NT2/D1 (cell line): ENCODE measurements around the gene YIF1A.
A peak's percentile ranks its signal among the peaks of the same experiment; 100 is the strongest.

Experiments
- DNase-seq: peaks from one replicate; pipeline ENCODE4 v3.0.0-alpha.2; 2011; ENCODE audit warnings: low read depth, low spot score
- H3K27me3 ChIP-seq: 2 replicates; pipeline ENCODE4 v1.6.0; 2011; ENCODE audit warnings: mild to moderate bottlenecking; ENCODE audit not compliant: insufficient read length, insufficient read depth
- H3K36me3 ChIP-seq: 2 replicates; pipeline ENCODE4 v1.6.1; 2011; ENCODE audit warnings: mild to moderate bottlenecking, low read length, mixed read lengths; ENCODE audit not compliant: insufficient read depth, insufficient read length
- H3K4me1 ChIP-seq: 2 replicates; pipeline ENCODE4 v1.5.1; 2011; ENCODE audit not compliant: insufficient read depth, insufficient read length
- H3K4me3 ChIP-seq: 2 replicates; pipeline ENCODE4 v1.5.1; 2011; ENCODE audit warnings: low read depth; ENCODE audit not compliant: insufficient read length
- H3K9ac ChIP-seq: 2 replicates; pipeline ENCODE4 v1.6.0; 2011; ENCODE audit warnings: low read depth; ENCODE audit not compliant: insufficient read length
- H3K9me3 ChIP-seq: 2 replicates; pipeline ENCODE4 v1.5.1; 2011; ENCODE audit warnings: mild to moderate bottlenecking, low read length; ENCODE audit not compliant: insufficient read depth
- SUZ12 ChIP-seq: IDR thresholded peaks from 2 replicates; pipeline ENCODE4 v1.6.1; 2011; ENCODE audit not compliant: insufficient read length, insufficient read depth; ENCODE audit errors: extremely low read depth
- YY1 ChIP-seq: IDR thresholded peaks from 2 replicates; pipeline ENCODE4 v1.6.1; 2011; ENCODE audit not compliant: insufficient read length, insufficient read depth
- ZNF274 ChIP-seq: IDR thresholded peaks from 2 replicates; pipeline ENCODE4 v1.6.1; 2011; ENCODE audit warnings: mild to moderate bottlenecking, low read depth, low read length

Gene YIF1A

DNA sequence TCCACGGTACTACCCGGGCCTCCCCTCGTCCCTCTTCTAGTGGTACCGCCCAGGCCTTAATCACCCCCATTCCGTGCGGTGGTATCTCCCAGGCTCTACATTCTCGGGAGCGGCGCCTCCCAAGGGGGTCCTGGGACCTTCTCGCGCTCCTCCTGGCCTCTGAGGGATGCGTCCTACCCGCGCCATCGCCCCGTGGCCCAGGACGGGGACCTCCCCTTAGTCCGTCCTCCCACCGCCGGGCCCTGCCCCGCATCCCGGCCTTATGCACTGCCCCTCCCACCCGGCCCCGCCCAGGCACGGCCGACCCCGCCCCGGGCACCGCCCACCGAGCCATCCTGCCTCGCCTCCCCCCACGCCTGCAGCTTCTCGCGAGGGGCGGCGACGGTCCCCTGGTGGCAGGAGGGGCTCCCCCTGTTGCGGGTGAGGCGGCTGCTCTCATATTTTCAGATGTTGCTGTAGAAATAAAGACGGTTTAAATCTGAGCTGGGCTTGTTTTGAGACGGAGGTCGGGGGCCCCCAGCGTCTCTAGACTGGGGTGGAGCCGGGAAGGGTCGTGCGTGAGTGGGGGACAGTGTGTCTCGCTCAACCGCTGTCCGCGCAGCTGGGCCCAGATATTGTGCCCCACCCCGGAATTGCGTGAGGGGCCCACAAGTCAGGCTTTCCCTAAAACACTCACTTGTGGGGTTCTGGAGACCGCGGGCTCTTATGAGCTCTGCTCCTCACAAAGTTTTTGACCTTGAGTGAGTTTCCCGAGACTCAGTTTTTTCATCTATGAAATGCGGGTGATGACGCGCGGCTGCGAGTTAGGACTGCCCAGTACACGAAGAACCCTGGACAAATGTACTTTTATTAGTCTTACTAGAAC is 21.3 kb downstream of the YIF1A start:
- Histone ChIP-seq H3K9ac (peak overlapping the region; percentile 61), H3K9me3 (no peaks in the 10 kb centered on the region), H3K4me1 (peaks cover 13% of the 10 kb centered on the region), H3K27me3 (no peaks in the 10 kb centered on the region), H3K36me3 (peaks cover 69% of the 10 kb centered on the region), H3K4me3 (peak overlapping the region; percentile 60)
- DNase-seq = peak; percentile 61
- TF ChIP-seq SUZ12 = no peak
- no peak for TF ChIP-seq ZNF274
- no peak for TF ChIP-seq YY1

DNA sequence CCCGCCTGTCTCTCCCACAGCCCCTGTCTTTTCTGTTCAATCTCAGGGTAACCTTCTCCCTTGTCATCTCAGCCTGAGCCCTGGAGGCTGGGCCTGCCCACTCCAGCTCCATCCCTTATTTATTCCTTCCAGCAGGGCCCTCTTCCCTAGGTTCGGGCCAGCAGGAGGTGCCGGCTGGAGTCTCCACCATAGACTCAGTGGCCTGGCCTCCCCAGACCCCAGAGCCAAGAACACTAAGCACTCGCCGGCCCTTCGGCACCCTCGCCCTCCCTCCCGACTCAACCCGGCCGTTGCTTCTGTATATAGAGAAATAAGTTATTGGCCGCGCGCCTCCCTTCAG is 21.9 kb downstream of the YIF1A start:
- H3K9ac ChIP-seq = peak overlapping the region; percentile 61
- TF ChIP-seq ZNF274 (no peak), YY1 (no peak), SUZ12 (no peak)
- DNase-seq = no peak
- peak overlapping the region; percentile 39 for H3K4me3 ChIP-seq
- H3K36me3 ChIP-seq = peaks cover 69% of the 10 kb centered on the region
- H3K27me3 ChIP-seq = no peaks in the 10 kb centered on the region
- no peaks in the 10 kb centered on the region for H3K9me3 ChIP-seq
- peaks cover 13% of the 10 kb centered on the region for H3K4me1 ChIP-seq

- peaks cover 69% of the 10 kb centered on the region for H3K36me3 ChIP-seq
- H3K27me3 ChIP-seq = no peaks in the 10 kb centered on the region
- H3K4me1 ChIP-seq = peaks cover 13% of the 10 kb centered on the region
- H3K9me3 ChIP-seq = no peaks in the 10 kb centered on the region
- peak overlapping the region; percentile 39 for H3K4me3 ChIP-seq
- DNase-seq = no peak
- peak overlapping the region; percentile 61 for H3K9ac ChIP-seq
- no peak for TF ChIP-seq ZNF274
Measured at GRCh38 chr11:66266378-66267038, 22.4 kb downstream of the YIF1A start.

- Histone ChIP-seq H3K4me1 (peaks cover 13% of the 10 kb centered on the region), H3K36me3 (peaks cover 73% of the 10 kb centered on the region), H3K4me3 (no peak overlapping the region), H3K27me3 (no peaks in the 10 kb centered on the region), H3K9ac (no peak overlapping the region), H3K9me3 (no peaks in the 10 kb centered on the region)
- no peak for TF ChIP-seq ZNF274
- TF ChIP-seq SUZ12 = no peak
- TF ChIP-seq YY1 = no peak
- DNase-seq = no peak
Measured at GRCh38 chr11:66265531-66266377, 23.2 kb downstream of the YIF1A start.

GRCh38 chr11:66264914-66265313 is 24.0 kb downstream of the YIF1A start:
- Histone ChIP-seq H3K4me1 (peaks cover 11% of the 10 kb centered on the region), H3K9me3 (no peaks in the 10 kb centered on the region), H3K4me3 (no peak overlapping the region), H3K36me3 (peaks cover 72% of the 10 kb centered on the region), H3K9ac (no peak overlapping the region), H3K27me3 (no peaks in the 10 kb centered on the region)
- DNase-seq = no peak
- TF ChIP-seq YY1 = no peak
- TF ChIP-seq ZNF274 = no peak
- TF ChIP-seq SUZ12 = no peak

DNA sequence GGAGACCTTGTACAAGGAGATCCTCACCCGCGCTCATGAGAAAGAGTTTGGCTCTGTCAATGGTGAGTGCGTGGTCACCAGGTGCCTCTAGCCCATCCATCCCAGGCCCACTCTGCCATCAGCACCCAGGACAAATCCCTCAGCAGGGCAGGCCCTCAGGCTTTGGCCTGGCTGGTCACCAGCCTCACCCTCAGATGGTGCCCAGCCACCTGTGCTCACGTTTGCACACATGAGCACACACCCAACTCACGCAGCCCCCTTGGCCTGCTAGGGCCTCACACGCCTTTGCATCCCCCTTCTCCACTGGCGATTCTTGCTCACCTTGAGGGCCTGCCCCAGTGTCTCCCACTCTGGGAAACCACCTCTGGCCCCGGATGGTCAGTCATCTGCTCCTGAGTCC is 24.6 kb downstream of the YIF1A start:
- Histone ChIP-seq H3K9ac (no peak overlapping the region), H3K4me3 (no peak overlapping the region)

GRCh38 chr11:66263785-66264184 is 25.2 kb downstream of the YIF1A start:
- no peak for DNase-seq
- Histone ChIP-seq H3K4me3 (no peak overlapping the region), H3K27me3 (no peaks in the 10 kb centered on the region), H3K9ac (no peak overlapping the region), H3K9me3 (no peaks in the 10 kb centered on the region), H3K36me3 (peaks cover 82% of the 10 kb centered on the region), H3K4me1 (peaks cover 10% of the 10 kb centered on the region)
- TF ChIP-seq YY1 = no peak
- no peak for TF ChIP-seq ZNF274
- TF ChIP-seq SUZ12 = no peak

More for the DNA sequence above, 24.6 kb downstream of the YIF1A start:
- Histone ChIP-seq H3K9me3 (no peaks in the 10 kb centered on the region), H3K27me3 (no peaks in the 10 kb centered on the region), H3K4me1 (peaks cover 10% of the 10 kb centered on the region), H3K36me3 (peaks cover 76% of the 10 kb centered on the region)
- no peak for DNase-seq
- no peak for TF ChIP-seq YY1
- TF ChIP-seq SUZ12 = no peak
